HEK293 (cell line): Measurements from ENCODE around the gene COPG2.

Source experiments
- CTCF ChIA-PET: fragments of 350-600 bp; formaldehyde crosslinking; extraction: SDS; loops from one replicate; lab custom pipeline; 2021; ENCODE audit warnings: antibody characterized with exemption; lab: Yijun Ruan, JAX
- POLR2A ChIA-PET: fragments of 300-600 bp; formaldehyde crosslinking; extraction: SDS; loops from one replicate; lab custom pipeline; 2020; ENCODE audit warnings: antibody characterized with exemption, inconsistent platforms; lab: Yijun Ruan, JAX
- H3K27ac ChIP-seq: fragments of 200-500 bp; sonication (Bioruptor generic); 2 replicates; pipeline ENCODE4 v1.5.1; 2014; ENCODE audit warnings: low read depth, low read length, control low read depth, inconsistent platforms; ENCODE audit errors: extremely low read depth
- H3K36me3 ChIP-seq, 2 experiments: fragments of 200-500 bp in 1 of 2; sonication (Bioruptor generic) in 1 of 2; 1 replicate in 1 of 2; 2 replicates in 1 of 2; pipeline ENCODE4 v1.5.1; 2014 to 2017; ENCODE audit warnings: inconsistent platforms in 2 of 2, low read length in 2 of 2; ENCODE audit not compliant: control insufficient read depth in 2 of 2, insufficient read depth in 1 of 2
- H3K4me1 ChIP-seq: fragments of 200-500 bp; sonication (Bioruptor generic); 2 replicates; pipeline ENCODE4 v1.5.1; 2014; ENCODE audit warnings: mild to moderate bottlenecking, low read length, inconsistent platforms; ENCODE audit not compliant: control insufficient read depth, insufficient read depth
- H3K4me3 ChIP-seq: 2 replicates; pipeline ENCODE4 v1.5.1; 2011; ENCODE audit warnings: low read depth, mild to moderate bottlenecking, control low read depth, low read length, moderate library complexity
- H3K9me3 ChIP-seq: fragments of 200-500 bp; sonication (Bioruptor generic); 2 replicates; pipeline ENCODE4 v1.5.1; 2014; ENCODE audit warnings: low read depth, low read length, inconsistent platforms; ENCODE audit not compliant: control insufficient read depth, insufficient read depth
- GLI2 ChIP-seq: fragments of 450-650 bp; formaldehyde crosslinking; IDR thresholded peaks from 2 replicates; pipeline ENCODE4; 2017; ENCODE audit warnings: missing biosample characterization, missing genetic modification characterization, low read depth, borderline replicate concordance
- HOXA7 ChIP-seq: sonication (generic); formaldehyde crosslinking; IDR thresholded peaks from 2 replicates; pipeline ENCODE4 v1.8.1; 2022; ENCODE audit warnings: missing genetic modification reagents, borderline replicate concordance
- KLF17 ChIP-seq: fragments of 450-650 bp; formaldehyde crosslinking; IDR thresholded peaks from 2 replicates; pipeline ENCODE4 v1.5.1; 2016; ENCODE audit warnings: missing biosample characterization, missing genetic modification characterization
- KLF9 ChIP-seq: fragments of 450-650 bp; formaldehyde crosslinking; IDR thresholded peaks from 2 replicates; pipeline ENCODE4 v1.5.1; 2016; ENCODE audit warnings: missing biosample characterization, missing genetic modification characterization, low read depth
- RBAK ChIP-seq: fragments of 450-650 bp; formaldehyde crosslinking; IDR thresholded peaks from 2 replicates; pipeline ENCODE4 v1.5.1; 2016; ENCODE audit warnings: missing biosample characterization, missing genetic modification characterization
- ZBTB17 ChIP-seq: fragments of 450-650 bp; formaldehyde crosslinking; IDR thresholded peaks from 2 replicates; pipeline ENCODE4 v1.5.1; 2016; ENCODE audit warnings: missing biosample characterization, missing genetic modification characterization
- ZBTB26 ChIP-seq: fragments of 450-650 bp; formaldehyde crosslinking; optimal IDR thresholded peaks from 2 replicates; pipeline ENCODE3; 2016; ENCODE audit warnings: missing biosample characterization, mild to moderate bottlenecking, missing genetic modification characterization
- ZIC2 ChIP-seq: fragments of 450-650 bp; formaldehyde crosslinking; IDR thresholded peaks from 2 replicates; pipeline ENCODE4 v1.5.1; 2016; ENCODE audit warnings: missing biosample characterization, missing genetic modification characterization
- ZNF184 ChIP-seq: fragments of 450-650 bp; IDR thresholded peaks from 2 replicates; pipeline ENCODE4 v1.5.1; 2018; ENCODE audit warnings: missing biosample characterization, mild to moderate bottlenecking, missing genetic modification characterization
- ZNF248 ChIP-seq: fragments of 450-650 bp; formaldehyde crosslinking; IDR thresholded peaks from 2 replicates; pipeline ENCODE4 v1.5.1; 2017; ENCODE audit warnings: missing biosample characterization, missing genetic modification characterization
- ZNF394 ChIP-seq: fragments of 450-650 bp; formaldehyde crosslinking; IDR thresholded peaks from 2 replicates; pipeline ENCODE4 v1.5.1; 2016; ENCODE audit warnings: missing biosample characterization, missing genetic modification characterization, mild to moderate bottlenecking, moderate library complexity, borderline replicate concordance
- ZNF426 ChIP-seq: fragments of 450-650 bp; formaldehyde crosslinking; IDR thresholded peaks from 2 replicates; pipeline ENCODE4 v1.5.1; 2017; ENCODE audit warnings: missing biosample characterization, missing genetic modification characterization, mild to moderate bottlenecking, inconsistent platforms, moderate library complexity
- ZNF488 ChIP-seq: fragments of 450-650 bp; formaldehyde crosslinking; IDR thresholded peaks from 2 replicates; pipeline ENCODE4 v1.5.1; 2016; ENCODE audit warnings: missing biosample characterization, missing genetic modification characterization
- ZNF513 ChIP-seq: fragments of 450-650 bp; IDR thresholded peaks from 2 replicates; pipeline ENCODE4 v1.5.1; 2018; ENCODE audit warnings: missing biosample characterization, missing genetic modification characterization
- ZNF518A ChIP-seq: fragments of 450-650 bp; formaldehyde crosslinking; conservative IDR thresholded peaks from 2 replicates; pipeline ENCODE4 v1.5.1; 2016; ENCODE audit warnings: low read depth, missing biosample characterization, missing genetic modification characterization
- ZNF530 ChIP-seq: fragments of 450-650 bp; formaldehyde crosslinking; IDR thresholded peaks from 2 replicates; pipeline ENCODE4 v1.5.1; 2016; ENCODE audit warnings: low read depth, missing biosample characterization, missing genetic modification characterization
- ZNF558 ChIP-seq: fragments of 450-650 bp; formaldehyde crosslinking; IDR thresholded peaks from 2 replicates; pipeline ENCODE4 v1.5.1; 2016; ENCODE audit warnings: missing biosample characterization, missing genetic modification characterization
- ZNF610 ChIP-seq: fragments of 450-650 bp; formaldehyde crosslinking; IDR thresholded peaks from 2 replicates; pipeline ENCODE4 v1.5.1; 2016; ENCODE audit warnings: missing biosample characterization, missing genetic modification characterization, borderline replicate concordance
- ZNF658 ChIP-seq: fragments of 450-650 bp; formaldehyde crosslinking; IDR thresholded peaks from 2 replicates; pipeline ENCODE4; 2016; ENCODE audit warnings: missing biosample characterization, missing genetic modification characterization
- ZNF76 ChIP-seq: fragments of 450-650 bp; formaldehyde crosslinking; IDR thresholded peaks from 2 replicates; pipeline ENCODE4; 2016; ENCODE audit warnings: low read depth, missing biosample characterization, missing genetic modification characterization, borderline replicate concordance
- ZNF768 ChIP-seq: fragments of 450-650 bp; formaldehyde crosslinking; IDR thresholded peaks from 2 replicates; pipeline ENCODE4 v1.5.1; 2018; ENCODE audit warnings: missing biosample characterization, mild to moderate bottlenecking, missing genetic modification characterization
- ZNF776 ChIP-seq: fragments of 450-650 bp; formaldehyde crosslinking; IDR thresholded peaks from 2 replicates; pipeline ENCODE4 v1.5.0; 2017; ENCODE audit warnings: missing biosample characterization, missing genetic modification characterization, borderline replicate concordance
- ZSCAN4 ChIP-seq: fragments of 450-650 bp; formaldehyde crosslinking; IDR thresholded peaks from 2 replicates; pipeline ENCODE4 v1.5.1; 2017; ENCODE audit warnings: missing biosample characterization, missing genetic modification characterization

Gene COPG2

GRCh38 chr7:130667593-130668257, 823 bp downstream of the COPG2 start (continued):
- peak; percentile 72 for TF ChIP-seq ZBTB26 (tag by site-specific recombination)
- no peak for TF ChIP-seq ZNF776 (tag by site-specific recombination)
- TF ChIP-seq ZNF184 (tag by site-specific recombination): no peak
- TF ChIP-seq GLI2 (tag by site-specific recombination): no peak
- no peak for TF ChIP-seq ZNF76
- TF ChIP-seq HOXA7 (CRISPR knock-in tag): no peak

- POLR2A ChIA-PET: no interaction called here
- CTCF ChIA-PET: interaction anchor here (0.6 to 0.7 kb wide), 2 partner anchors 205 to 612 kb away, joined by 3 read pairs; no protein-coding TSS in a partner anchor
- no peak for TF ChIP-seq ZNF610 (tag by site-specific recombination)
- TF ChIP-seq ZNF394: no peak
- TF ChIP-seq ZNF658 (tag by site-specific recombination): no peak
- TF ChIP-seq ZNF248 (tag by site-specific recombination): no peak
- no peak for TF ChIP-seq ZSCAN4
- no peak for TF ChIP-seq ZNF518A (tag by site-specific recombination)
- TF ChIP-seq ZIC2 (tag by site-specific recombination): no peak
- no peak for TF ChIP-seq ZNF530 (tag by site-specific recombination)
- no peak for TF ChIP-seq KLF17 (tag by site-specific recombination)
- no peak for TF ChIP-seq ZBTB17 (tag by site-specific recombination)
- TF ChIP-seq KLF9 (tag by site-specific recombination): no peak
- TF ChIP-seq ZNF768 (tag by site-specific recombination): no peak
- TF ChIP-seq ZNF426 (tag by site-specific recombination): no peak
- no peak for TF ChIP-seq RBAK
- no peak for TF ChIP-seq ZNF513 (tag by site-specific recombination)
- TF ChIP-seq ZNF558 (tag by site-specific recombination): no peak
- TF ChIP-seq ZNF488 (tag by site-specific recombination): no peak
- Histone ChIP-seq H3K4me3 (no peak overlapping the region), H3K27ac (no peak overlapping the region), H3K9me3 (no peaks in the 10 kb centered on the region), H3K4me1 (no peaks in the 10 kb centered on the region), H3K36me3 (peaks cover 34 to 41% of the 10 kb centered on the region in 2 experiments)
These were observed 6.1 kb downstream of the COPG2 start for GRCh38 chr7:130662426-130662825.
